ENCODE measurements around the gene PSTPIP1.

Gene PSTPIP1

DNA sequence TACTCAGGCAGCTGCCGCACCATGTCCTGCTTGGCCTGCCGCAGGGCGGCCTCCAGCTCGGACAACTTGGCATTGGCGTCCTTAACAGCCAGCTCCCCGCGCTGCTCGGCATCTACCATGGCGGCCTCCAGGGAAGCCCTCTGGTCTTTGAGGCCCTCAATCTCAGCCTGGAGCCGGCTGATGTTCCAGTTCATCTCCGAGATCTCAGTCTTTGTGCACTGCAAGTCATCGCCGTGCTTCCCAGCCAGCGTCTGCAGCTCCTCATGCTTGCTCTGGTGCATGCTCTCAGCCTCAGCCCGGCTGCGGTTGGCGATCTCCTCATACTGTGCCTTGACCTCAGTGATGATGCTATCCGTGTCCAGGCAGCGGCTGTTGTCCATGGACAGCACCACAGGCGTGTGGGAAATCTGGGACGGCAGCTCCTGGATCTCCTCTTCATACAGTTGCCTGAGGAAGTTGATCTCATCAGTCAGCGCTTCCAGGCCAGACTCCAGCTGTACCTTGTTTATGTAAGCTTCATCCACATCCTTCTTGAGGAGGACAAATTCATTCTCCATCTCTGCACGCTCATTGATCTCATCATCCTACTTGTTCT lies 15.5 kb upstream of the PSTPIP1 start:
- DNase-seq: no peak

GRCh38 chr15:76979996-76980520 lies 14.9 kb upstream of the PSTPIP1 start:
- DNase-seq: no peak

GRCh38 chr15:76982356-76982755 lies 12.6 kb upstream of the PSTPIP1 start:
- no peak for DNase-seq

- no peak for DNase-seq
Observed at GRCh38 chr15:76982756-76983155, 12.2 kb upstream of the PSTPIP1 start.

- no peak for DNase-seq
Observed at GRCh38 chr15:76983590-76984375, 11.1 kb upstream of the PSTPIP1 start.

GRCh38 chr15:76986743-76987142 lies 8.2 kb upstream of the PSTPIP1 start:
- DNase-seq: no peak

DNA sequence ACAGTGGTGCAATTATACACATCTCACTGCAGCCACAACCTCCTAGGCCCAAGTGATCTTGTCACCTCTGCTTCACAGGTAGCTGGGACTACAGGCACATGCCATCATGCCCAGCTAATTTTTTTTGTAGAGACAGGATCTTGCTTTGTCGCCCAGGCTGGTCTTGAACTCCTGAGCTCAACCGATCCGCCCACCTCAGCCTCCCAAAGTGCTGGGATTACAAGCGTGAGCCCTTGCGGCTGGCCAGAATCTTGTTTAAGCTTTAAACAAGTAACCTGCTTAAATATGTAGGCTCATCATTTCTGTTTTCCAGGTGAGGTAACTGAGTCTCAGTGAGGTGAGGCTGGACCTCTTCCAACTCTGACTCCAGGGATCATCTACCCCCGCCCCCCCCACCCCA lies 7.7 kb upstream of the PSTPIP1 start:
- DNase-seq: no peak

DNA sequence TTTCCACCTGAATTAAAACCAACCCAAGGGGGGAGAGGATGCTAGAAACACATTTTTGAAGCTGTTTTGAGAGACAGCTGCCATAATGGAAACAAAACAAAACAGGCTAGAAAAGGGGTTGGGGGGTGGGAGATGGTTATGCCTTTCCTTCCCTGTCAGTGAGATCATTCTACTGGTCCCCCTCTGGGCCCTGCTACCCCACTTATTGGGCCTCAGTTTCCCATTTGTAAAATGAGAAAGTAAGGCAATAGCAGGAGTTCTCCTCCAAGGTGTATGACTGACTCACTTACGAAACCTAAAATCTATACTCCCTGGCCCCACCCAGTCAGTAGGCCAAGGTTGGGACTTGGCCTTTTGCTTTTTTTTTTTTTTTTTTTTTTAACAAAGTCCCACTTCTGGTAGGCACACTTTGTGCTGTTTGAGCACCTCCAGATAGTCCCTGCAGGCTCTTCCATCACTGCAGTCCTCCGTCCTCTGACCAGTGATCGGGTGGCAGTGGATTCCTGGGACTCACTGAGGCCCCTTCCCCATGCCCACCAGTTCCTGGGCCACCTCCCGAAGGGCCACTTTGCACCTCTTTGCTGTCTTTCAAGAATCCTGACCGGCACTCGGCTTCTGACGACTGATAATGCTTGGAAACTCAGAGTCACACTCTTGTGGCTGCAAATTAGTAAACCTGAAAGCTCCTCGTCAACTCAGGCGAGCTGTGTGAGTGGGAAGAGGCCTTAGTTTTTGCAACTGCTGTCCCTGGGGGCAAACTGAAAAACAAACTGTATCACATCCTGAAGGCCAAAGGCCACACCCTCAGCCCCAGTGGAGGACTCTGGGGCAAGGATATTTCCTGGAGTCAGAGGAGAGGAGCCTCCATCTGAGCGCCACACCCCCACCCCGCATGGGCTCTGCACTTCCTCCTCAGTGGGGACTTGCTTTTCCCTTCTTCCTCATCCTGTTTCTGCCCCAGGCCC lies 6.7 kb upstream of the PSTPIP1 start:
- DNase-seq: peak; percentile 44

DNA sequence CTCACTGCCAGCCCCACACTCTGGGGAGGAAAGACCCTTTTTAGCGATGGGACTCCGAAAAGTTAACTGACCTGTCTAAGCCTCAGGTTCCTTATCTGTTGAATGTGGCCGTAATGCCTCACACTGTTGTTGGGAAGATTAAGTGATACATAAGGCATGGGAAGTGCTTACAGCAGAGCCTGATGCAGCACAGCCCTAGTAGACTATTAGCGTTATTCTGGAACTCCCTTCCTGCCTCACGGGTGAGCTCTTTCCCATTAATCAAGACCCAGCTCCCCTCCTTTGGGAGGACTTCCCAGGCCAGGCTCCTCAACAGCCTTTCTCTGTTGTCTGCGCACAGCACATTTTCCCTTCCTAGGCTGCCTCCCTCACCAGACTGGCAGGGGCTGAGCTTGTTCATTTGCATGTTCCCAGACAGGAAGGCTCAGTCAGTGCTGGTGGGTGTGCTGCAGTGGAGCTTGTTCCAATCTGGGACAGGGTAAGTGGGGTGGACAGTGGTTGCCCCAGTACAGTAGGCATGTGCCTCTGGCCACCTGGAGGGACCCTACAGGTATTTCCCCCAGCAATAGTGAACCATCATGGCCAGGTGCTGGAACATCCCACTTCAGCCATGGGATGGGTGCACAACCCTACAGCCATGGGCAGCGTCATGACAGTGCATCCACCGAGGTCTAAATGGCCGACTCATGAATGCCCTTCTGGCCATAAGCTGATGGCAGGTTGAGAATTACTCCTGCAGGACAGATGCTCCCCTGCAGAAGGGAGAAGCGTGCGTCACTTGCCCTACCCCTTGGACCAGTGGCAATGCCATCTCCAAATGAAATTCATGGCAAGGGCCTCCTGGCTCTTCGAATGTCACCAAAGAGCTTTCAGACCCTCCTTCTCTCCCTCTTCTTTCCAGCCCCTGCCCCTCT lies 5.8 kb upstream of the PSTPIP1 start:
- no peak for DNase-seq

DNA sequence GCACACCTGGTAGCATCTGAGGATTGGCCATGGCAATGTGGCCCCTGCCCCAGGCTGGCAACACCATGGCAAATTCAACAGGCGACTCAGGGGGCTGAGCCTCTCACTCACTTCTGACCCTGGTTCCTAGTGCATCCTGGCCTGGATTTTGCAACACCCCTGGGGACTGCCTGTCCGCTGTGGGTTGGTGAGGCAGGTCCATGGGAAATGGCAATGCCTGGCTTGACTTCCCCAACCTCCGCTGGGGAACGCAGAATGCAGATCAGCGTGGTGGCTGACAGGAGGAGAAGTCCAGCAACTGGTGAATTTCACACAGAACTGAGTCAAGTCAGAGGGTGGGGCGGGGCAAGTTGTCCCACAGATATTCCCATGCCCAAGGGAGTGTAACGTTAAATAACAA lies 3.9 kb upstream of the PSTPIP1 start:
- DNase-seq: no peak

- DNase-seq: no peak
Observed at GRCh38 chr15:76991741-76992645, 2.9 kb upstream of the PSTPIP1 start.

- DNase-seq: no peak
Observed at GRCh38 chr15:76993114-76993725, 1.7 kb upstream of the PSTPIP1 start.

DNA sequence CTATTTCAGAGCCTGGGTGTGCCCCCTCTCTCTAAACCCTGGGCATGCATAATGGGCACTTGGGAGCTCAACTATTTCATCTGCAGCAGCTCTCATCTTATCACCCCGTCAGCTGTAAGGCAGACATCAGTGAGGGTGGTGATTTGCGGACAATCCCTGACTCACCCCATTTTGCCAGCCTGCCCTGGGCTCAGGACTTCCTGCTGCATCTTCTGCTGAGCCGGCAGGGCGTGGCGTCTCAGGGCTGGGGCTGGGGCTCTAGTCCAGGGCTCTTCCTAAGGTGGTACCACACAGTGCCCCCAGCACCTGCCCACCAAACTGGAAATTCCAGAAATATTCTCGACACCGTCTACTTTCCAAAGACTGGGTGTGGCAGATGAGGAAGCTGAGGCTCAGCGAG lies 925 bp upstream of the PSTPIP1 start:
- DNase-seq: peak; percentile 60

GRCh38 chr15:76994496-76994895 lies 430 bp upstream of the PSTPIP1 start:
- DNase-seq: no peak

DNA sequence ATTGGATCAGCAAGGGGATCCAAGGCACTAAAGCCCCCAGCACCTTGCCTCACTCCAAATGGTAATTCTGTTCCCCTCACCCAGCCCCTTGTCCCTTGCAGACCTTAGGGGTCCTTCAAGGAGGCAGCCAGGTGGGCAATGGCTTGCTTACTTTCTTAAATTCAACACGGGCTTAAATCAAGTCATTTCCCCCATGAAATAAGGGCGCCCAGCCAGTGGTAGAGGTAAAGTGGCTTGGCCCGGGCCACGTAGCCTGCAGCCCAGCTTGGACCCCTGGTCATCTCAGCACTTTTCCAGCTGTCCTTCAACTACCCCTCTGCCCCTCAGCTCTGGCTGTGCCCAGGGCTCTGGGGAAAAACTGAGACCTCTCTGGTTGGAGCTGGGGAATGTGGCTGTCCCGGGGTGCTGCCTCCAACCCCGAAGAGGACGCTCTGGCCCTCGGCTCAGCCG lies 1.2 kb downstream of the PSTPIP1 start:
- no peak for DNase-seq

GRCh38 chr15:76996526-76997401 lies 1.8 kb downstream of the PSTPIP1 start:
- DNase-seq: peak; percentile 68

- no peak for DNase-seq
Observed at GRCh38 chr15:76998663-76999285, 3.8 kb downstream of the PSTPIP1 start.

- DNase-seq: no peak
Observed at GRCh38 chr15:76999996-77000395, 5.1 kb downstream of the PSTPIP1 start.

GRCh38 chr15:77001351-77001750 lies 6.4 kb downstream of the PSTPIP1 start:
- DNase-seq: no peak
